T-cell (primary cell): ENCODE data around the gene RANBP6. TPM values are rescaled to one million over a fixed set of nuclear protein-coding genes. Genes with fewer than 3 reads are reported as not detected.
A peak's percentile ranks its signal among the peaks of the same experiment; 100 is the strongest.

ENCODE experiments used
- ATAC-seq, 4 experiments: fragments of 200-7000 bp in 3 of 4; fragments of 150-1000 bp in 1 of 4; cut with Tn5 transposase; replicated peaks in 1 of 4; 1 replicate in 3 of 4; 2 replicates in 1 of 4; pipeline ENCODE4 v1.10.0; 2021; ENCODE audit warnings: moderate library complexity in 3 of 4, mild to moderate bottlenecking in 2 of 4, moderate number of reproducible peaks in 1 of 4
- CTCF ChIA-PET, 2 donors: fragments of 300-600 bp; sonication (Branson Sonifier 250); formaldehyde crosslinking; loops; one replicate each; lab custom pipeline; 2022; ENCODE audit warnings: antibody characterized with exemption in 2 of 2; lab: Charles Lee
- POLR2A ChIA-PET, 2 donors: fragments of 300-600 bp; sonication (Branson Sonifier 250); formaldehyde crosslinking; loops; one replicate each; lab custom pipeline; 2022; ENCODE audit warnings: antibody characterized with exemption in 2 of 2; lab: Charles Lee
- DNase-seq, 35 experiments: peaks; one replicate each; pipeline versions ENCODE4 v3.0.0 to v3.0.0-alpha.2; 2013 to 2023
- H3K27ac ChIP-seq: one replicate; pipeline ENCODE4 v1.5.1; 2013; ENCODE audit warnings: low read length
- H3K27me3 ChIP-seq, 2 experiments: replicated peaks in 1 of 2; 1 replicate in 1 of 2; 2 replicates in 1 of 2; pipeline versions ENCODE4 v1.6.1 to v1.7.0; 2013; ENCODE audit warnings: low read length in 1 of 2, mixed read lengths in 1 of 2; ENCODE audit not compliant: control insufficient read depth in 2 of 2, insufficient read depth in 2 of 2; ENCODE audit errors: extremely low read depth in 1 of 2
- H3K36me3 ChIP-seq, 2 donors: 1 replicate in 1 of 2; 2 replicates in 1 of 2; pipeline versions ENCODE4 v1.6.1 to v1.7.0; 2013; ENCODE audit warnings: low read length in 1 of 2; ENCODE audit not compliant: control insufficient read depth in 2 of 2, insufficient read depth in 1 of 2; ENCODE audit errors: extremely low read depth in 1 of 2
- H3K4me1 ChIP-seq, 2 experiments: 1 replicate in 1 of 2; 2 replicates in 1 of 2; pipeline versions ENCODE4 v1.6.1 to v1.7.0; 2013; ENCODE audit warnings: low read length in 2 of 2, mixed read lengths in 1 of 2; ENCODE audit not compliant: insufficient read depth in 2 of 2, control insufficient read depth in 1 of 2; ENCODE audit errors: extremely low read depth in 1 of 2
- H3K4me3 ChIP-seq, 2 donors: 1 replicate in 1 of 2; 2 replicates in 1 of 2; pipeline versions ENCODE4 v1.5.1 to v1.7.0; 2013; ENCODE audit warnings: mild to moderate bottlenecking in 2 of 2, low read length in 1 of 2, moderate library complexity in 1 of 2; ENCODE audit not compliant: control insufficient read depth in 1 of 2; ENCODE audit errors: extremely low read depth in 1 of 2
- H3K9me3 ChIP-seq: 2 replicates; pipeline ENCODE4 v1.7.0; 2013
- H3K27ac Mint-ChIP-seq, 2 donors: one replicate each; pipeline ENCODE4 v1.8.0; 2020 to 2021; ENCODE audit warnings: mild to moderate bottlenecking in 2 of 2, mixed read lengths in 2 of 2
- H3K27me3 Mint-ChIP-seq, 2 donors: one replicate each; pipeline ENCODE4 v1.8.0; 2021 to 2022; ENCODE audit warnings: mixed read lengths in 2 of 2
- H3K36me3 Mint-ChIP-seq: one replicate; pipeline ENCODE4 v1.8.0; 2021; ENCODE audit warnings: mixed read lengths
- H3K4me1 Mint-ChIP-seq, 3 donors: one replicate each; pipeline ENCODE4 v1.8.0; 2020 to 2022; ENCODE audit warnings: mixed read lengths in 3 of 3, mild to moderate bottlenecking in 1 of 3
- H3K4me3 Mint-ChIP-seq, 3 donors: one replicate each; pipeline ENCODE4 v1.8.0; 2020 to 2022; ENCODE audit warnings: mild to moderate bottlenecking in 3 of 3, mixed read lengths in 3 of 3, moderate library complexity in 3 of 3
- H3K9me3 Mint-ChIP-seq, 3 donors: one replicate each; pipeline ENCODE4 v1.8.0; 2020 to 2022; ENCODE audit warnings: mixed read lengths in 3 of 3
- WGBS: methylation state at CpG from one replicate; pipeline ENCODE4 v1.1.5; 2013; ENCODE audit warnings: missing lambda C conversion rate; ENCODE audit not compliant: insufficient coverage; 5-methylcytosine and 5-hydroxymethylcytosine counted together
- total RNA-seq, 35 experiments: library from RNA in 6 of 35; stranded (reverse) in 6 of 35; fragments of 120-200 nt in 1 of 35; gene quantifications; one replicate each; pipeline versions ENCODE4 v1.2.1 to v1.2.4 and lab custom pipeline; 2013 to 2026

Gene RANBP6
- total RNA-seq, 5 donors from 2014 or later (not counting 1 experiment from before 2014, with no cell fraction given) = 26.2 to 34.6 (median 29.3) TPM

GRCh38 chr9:6000955-6001354 lies 14.5 kb downstream of the RANBP6 start:
- ATAC-seq (no peak), DNase-seq (no peak)
- H3K27me3 Mint-ChIP-seq = no peaks in the 10 kb centered on the region
- no peaks in the 10 kb centered on the region for H3K27me3 ChIP-seq
- H3K4me3 Mint-ChIP-seq = peak overlapping the region in 1 of 3 donors; percentile 48
- 100% methylated on average over 2 of the region's 2 CpGs for WGBS
- no peak overlapping the region for H3K4me3 ChIP-seq
- no peaks in the 10 kb centered on the region for H3K9me3 Mint-ChIP-seq
- H3K36me3 Mint-ChIP-seq = peaks cover 9% of the 10 kb centered on the region
- H3K4me1 Mint-ChIP-seq = peaks cover 64 to 67% (median 65%) of the 10 kb centered on the region in 3 donors
- no peaks in the 10 kb centered on the region for H3K9me3 ChIP-seq
- H3K27ac ChIP-seq = no peak overlapping the region
- H3K27ac Mint-ChIP-seq = no peak overlapping the region
- H3K36me3 ChIP-seq = peaks cover 0 to 10% of the 10 kb centered on the region in 2 donors
- ChIA-PET CTCF (no interaction called here), POLR2A (interaction anchor here in 1 of 2 donors (1.0 kb wide), 1 partner anchor 34 kb away, joined by 3 read pairs; no protein-coding TSS in a partner anchor)
- H3K4me1 ChIP-seq = peaks cover 7 to 11% of the 10 kb centered on the region in 2 experiments

GRCh38 chr9:5999443-6000101 lies 15.9 kb downstream of the RANBP6 start:
- CTCF ChIA-PET = interaction anchor here in 1 of 2 donors (1.0 to 1.5 kb wide), 2 partner anchors 9 to 24 kb away, joined by 3 read pairs; a partner anchor contains a TSS
- Mint-ChIP-seq H3K36me3 (peaks cover 14% of the 10 kb centered on the region), H3K9me3 (no peaks in the 10 kb centered on the region), H3K27me3 (no peaks in the 10 kb centered on the region), H3K27ac (no peak overlapping the region), H3K4me3 (no peak overlapping the region), H3K4me1 (peaks cover 66 to 72% (median 72%) of the 10 kb centered on the region in 3 donors)
- POLR2A ChIA-PET = no interaction called here
- Histone ChIP-seq H3K36me3 (peaks cover 0 to 4% of the 10 kb centered on the region in 2 donors), H3K4me3 (no peak overlapping the region), H3K9me3 (no peaks in the 10 kb centered on the region), H3K4me1 (peaks cover 3 to 7% of the 10 kb centered on the region in 2 experiments), H3K27me3 (no peaks in the 10 kb centered on the region), H3K27ac (no peak overlapping the region)
- WGBS = 94% methylated on average over 2 of the region's 2 CpGs
- DNase-seq (no peak), ATAC-seq (no peak)

- Histone ChIP-seq H3K27me3 (no peaks in the 10 kb centered on the region), H3K4me3 (no peak overlapping the region), H3K27ac (no peak overlapping the region), H3K4me1 (peaks cover 0 to 2% of the 10 kb centered on the region in 2 experiments), H3K36me3 (no peaks in the 10 kb centered on the region), H3K9me3 (no peaks in the 10 kb centered on the region)
- H3K27ac Mint-ChIP-seq = no peak overlapping the region
- H3K9me3 Mint-ChIP-seq = no peaks in the 10 kb centered on the region
- peaks cover 19% of the 10 kb centered on the region for H3K36me3 Mint-ChIP-seq
- H3K4me1 Mint-ChIP-seq = peaks cover 56 to 61% (median 59%) of the 10 kb centered on the region in 3 donors
- DNase-seq = no peak
- ATAC-seq = no peak
- POLR2A ChIA-PET = interaction anchor here (0.5 to 1.2 kb wide), 4 partner anchors 14 to 25 kb away, joined by 3 to 5 read pairs (median 4); partner anchors contain the start of gene RANBP6 (in 1 of the 2)
- no peak overlapping the region for H3K4me3 Mint-ChIP-seq
- CTCF ChIA-PET = interaction anchor here in 1 of 2 donors (0.5 to 1.2 kb wide), 4 partner anchors 19 to 680 kb away, joined by 3 to 5 read pairs (median 4); no protein-coding TSS in a partner anchor
- 100% methylated on average over 1 of the region's 1 CpG for WGBS
- H3K27me3 Mint-ChIP-seq = no peaks in the 10 kb centered on the region
Measured at GRCh38 chr9:5994493-5994892, 20.9 kb downstream of the RANBP6 start.

- peaks cover 0 to 19% of the 10 kb centered on the region in 2 donors for H3K36me3 ChIP-seq
- no peak overlapping the region for H3K4me3 Mint-ChIP-seq
- H3K4me1 Mint-ChIP-seq = peaks cover 32 to 40% (median 33%) of the 10 kb centered on the region in 3 donors
- H3K9me3 Mint-ChIP-seq = no peaks in the 10 kb centered on the region
- POLR2A ChIA-PET = interaction anchor here in 1 of 2 donors (0.6 to 0.7 kb wide), 2 partner anchors 28 to 202 kb away, joined by 3 to 5 read pairs; no protein-coding TSS in a partner anchor
- H3K4me1 ChIP-seq = no peaks in the 10 kb centered on the region
- H3K27ac ChIP-seq = no peak overlapping the region
- no peak overlapping the region for H3K4me3 ChIP-seq
- H3K27ac Mint-ChIP-seq = no peak overlapping the region
- H3K9me3 ChIP-seq = no peaks in the 10 kb centered on the region
- H3K36me3 Mint-ChIP-seq = peaks cover 51% of the 10 kb centered on the region
- CTCF ChIA-PET = interaction anchor here in 1 of 2 donors (0.6 kb wide), 1 partner anchor 1229 kb away, joined by 4 read pairs; no protein-coding TSS in a partner anchor
- no CpG with 5 or more reads among the region's 5 CpGs for WGBS
- H3K27me3 Mint-ChIP-seq = no peaks in the 10 kb centered on the region
- no peaks in the 10 kb centered on the region for H3K27me3 ChIP-seq
- no peak for DNase-seq
- no peak for ATAC-seq
Measured at GRCh38 chr9:5988265-5988664, 27.2 kb downstream of the RANBP6 start.

- no peak overlapping the region for H3K4me3 ChIP-seq
- H3K4me1 ChIP-seq = no peaks in the 10 kb centered on the region
- Mint-ChIP-seq H3K27ac (no peak overlapping the region), H3K4me1 (peaks cover 27 to 33% (median 29%) of the 10 kb centered on the region in 3 donors), H3K36me3 (peaks cover 65% of the 10 kb centered on the region), H3K4me3 (no peak overlapping the region), H3K9me3 (no peaks in the 10 kb centered on the region), H3K27me3 (no peaks in the 10 kb centered on the region)
- no peaks in the 10 kb centered on the region for H3K27me3 ChIP-seq
- ATAC-seq = no peak
- H3K9me3 ChIP-seq = no peaks in the 10 kb centered on the region
- no peak for DNase-seq
- WGBS = no CpG with 5 or more reads among the region's 2 CpGs
- ChIA-PET POLR2A (no interaction called here), CTCF (no interaction called here)
- no peak overlapping the region for H3K27ac ChIP-seq
- H3K36me3 ChIP-seq = peaks cover 0 to 27% of the 10 kb centered on the region in 2 donors
Measured at GRCh38 chr9:5983042-5983441, 32.4 kb downstream of the RANBP6 start.

GRCh38 chr9:5982317-5982716 lies 33.1 kb downstream of the RANBP6 start:
- peaks cover 60% of the 10 kb centered on the region for H3K36me3 Mint-ChIP-seq

More at GRCh38 chr9:5982317-5982716, 33.1 kb downstream of the RANBP6 start:
- Mint-ChIP-seq H3K27me3 (no peaks in the 10 kb centered on the region), H3K9me3 (no peaks in the 10 kb centered on the region), H3K4me3 (no peak overlapping the region), H3K4me1 (peaks cover 27 to 33% (median 27%) of the 10 kb centered on the region in 3 donors), H3K27ac (no peak overlapping the region)
- no peak overlapping the region for H3K4me3 ChIP-seq
- no peak overlapping the region for H3K27ac ChIP-seq
- CTCF ChIA-PET = no interaction called here
- H3K9me3 ChIP-seq = no peaks in the 10 kb centered on the region
- POLR2A ChIA-PET = no interaction called here
- ATAC-seq = no peak
- WGBS = 94% methylated on average over 2 of the region's 2 CpGs
- no peaks in the 10 kb centered on the region for H3K4me1 ChIP-seq
- H3K27me3 ChIP-seq = no peaks in the 10 kb centered on the region
- DNase-seq = no peak
- peaks cover 0 to 25% of the 10 kb centered on the region in 2 donors for H3K36me3 ChIP-seq
